ENCODE measurements around the gene ADRM1. TPM values are rescaled to one million over a fixed set of nuclear protein-coding genes. Genes with fewer than 3 reads are reported as not detected.
A peak's percentile ranks its signal among the peaks of the same experiment; 100 is the strongest.

ADRM1 gene
- total and polyA plus RNA-seq, 8 donors = 30.0 to 96.9 (median 43.5) TPM

GRCh38 chr20:62330576-62331317 is 27.9 kb downstream of the ADRM1 start:
- Histone ChIP-seq H3K4me3 (no peak overlapping the region), H3K4me1 (no peaks in the 10 kb centered on the region), H3K27ac (no peak overlapping the region), H3K27me3 (no peaks in the 10 kb centered on the region), H3K9me3 (no peaks in the 10 kb centered on the region), H3K36me3 (peaks cover 0 to 94% of the 10 kb centered on the region in 2 donors)
- TF ChIP-seq, protein P1, sequence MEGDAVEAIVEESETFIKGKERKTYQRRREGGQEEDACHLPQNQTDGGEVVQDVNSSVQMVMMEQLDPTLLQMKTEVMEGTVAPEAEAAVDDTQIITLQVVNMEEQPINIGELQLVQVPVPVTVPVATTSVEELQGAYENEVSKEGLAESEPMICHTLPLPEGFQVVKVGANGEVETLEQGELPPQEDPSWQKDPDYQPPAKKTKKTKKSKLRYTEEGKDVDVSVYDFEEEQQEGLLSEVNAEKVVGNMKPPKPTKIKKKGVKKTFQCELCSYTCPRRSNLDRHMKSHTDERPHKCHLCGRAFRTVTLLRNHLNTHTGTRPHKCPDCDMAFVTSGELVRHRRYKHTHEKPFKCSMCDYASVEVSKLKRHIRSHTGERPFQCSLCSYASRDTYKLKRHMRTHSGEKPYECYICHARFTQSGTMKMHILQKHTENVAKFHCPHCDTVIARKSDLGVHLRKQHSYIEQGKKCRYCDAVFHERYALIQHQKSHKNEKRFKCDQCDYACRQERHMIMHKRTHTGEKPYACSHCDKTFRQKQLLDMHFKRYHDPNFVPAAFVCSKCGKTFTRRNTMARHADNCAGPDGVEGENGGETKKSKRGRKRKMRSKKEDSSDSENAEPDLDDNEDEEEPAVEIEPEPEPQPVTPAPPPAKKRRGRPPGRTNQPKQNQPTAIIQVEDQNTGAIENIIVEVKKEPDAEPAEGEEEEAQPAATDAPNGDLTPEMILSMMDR (IDR thresholded peaks at IDR 0.05) = no peak
- peak in 1 of 4 donors; percentile 74 for DNase-seq
- ATAC-seq = no peak
- intact Hi-C loops (cut with DNase I) = no loop called here

DNA sequence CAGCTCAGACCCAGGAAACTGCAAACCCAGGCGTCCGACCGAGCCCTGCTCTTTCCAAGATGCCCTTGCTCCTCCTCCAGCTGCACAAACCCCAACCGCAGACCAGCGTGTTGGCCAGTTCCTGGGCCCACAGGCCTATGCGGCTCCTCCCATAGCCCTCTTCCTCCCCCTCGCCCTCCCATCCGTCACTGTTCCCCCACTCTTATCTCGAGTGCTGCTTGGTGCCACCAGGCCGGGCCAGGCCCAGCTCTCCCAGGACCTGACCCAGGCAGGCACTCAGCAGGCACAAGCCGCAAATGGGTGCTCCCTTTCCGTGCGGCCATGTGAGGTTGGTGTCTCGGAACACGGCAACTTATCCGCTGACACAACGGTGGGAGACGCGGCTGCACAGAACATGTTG is 28.6 kb downstream of the ADRM1 start:
- H3K4me3 ChIP-seq = no peak overlapping the region
- H3K27ac ChIP-seq = no peak overlapping the region
- TF ChIP-seq, protein P1 (IDR thresholded peaks at IDR 0.05) = no peak
- DNase-seq = peak in 1 of 4 donors; percentile 65
- H3K9me3 ChIP-seq = no peaks in the 10 kb centered on the region
- no peaks in the 10 kb centered on the region for H3K4me1 ChIP-seq
- intact Hi-C loops (cut with DNase I) = no loop called here
- ATAC-seq = no peak
- no peaks in the 10 kb centered on the region for H3K27me3 ChIP-seq
- peaks cover 0 to 93% of the 10 kb centered on the region in 2 donors for H3K36me3 ChIP-seq

GRCh38 chr20:62332421-62332820 is 29.6 kb downstream of the ADRM1 start:
- intact Hi-C loops (cut with DNase I) = no loop called here
- Histone ChIP-seq H3K27ac (no peak overlapping the region), H3K4me1 (no peaks in the 10 kb centered on the region), H3K9me3 (no peaks in the 10 kb centered on the region), H3K4me3 (no peak overlapping the region), H3K36me3 (peaks cover 0 to 93% of the 10 kb centered on the region in 2 donors), H3K27me3 (no peaks in the 10 kb centered on the region)
- no peak for ATAC-seq
- DNase-seq = no peak
- TF ChIP-seq, protein P1 (IDR thresholded peaks at IDR 0.05) = no peak

- no peak for ATAC-seq
- no peaks in the 10 kb centered on the region for H3K27me3 ChIP-seq
- no peak overlapping the region for H3K4me3 ChIP-seq
- no peaks in the 10 kb centered on the region for H3K9me3 ChIP-seq
- H3K27ac ChIP-seq = no peak overlapping the region
- H3K4me1 ChIP-seq = no peaks in the 10 kb centered on the region
- DNase-seq = peak in 1 of 4 donors; percentile 67
- peaks cover 0 to 93% of the 10 kb centered on the region in 2 donors for H3K36me3 ChIP-seq
- intact Hi-C loops (cut with DNase I) = no loop called here
- TF ChIP-seq, protein P1 (IDR thresholded peaks at IDR 0.05) = no peak
These were observed 30.4 kb downstream of the ADRM1 start for GRCh38 chr20:62332989-62333819.

Measured in left lung (tissue), 10 donors.